Mesendoderm (in vitro differentiated cells): ENCODE results near the gene HELZ.

Source experiments
- DNase-seq: peaks from one replicate; pipeline ENCODE4 v3.0.0; 2013
- H2AK5ac ChIP-seq: 2 replicates; pipeline ENCODE4 v1.6.1; 2013; ENCODE audit warnings: low read length, inconsistent platforms
- H2BK120ac ChIP-seq: 2 replicates; pipeline ENCODE4 v1.6.1; 2013; ENCODE audit warnings: low read depth, mild to moderate bottlenecking, low read length, moderate library complexity, mixed read lengths
- H2BK15ac ChIP-seq: replicated peaks from 2 replicates; pipeline ENCODE4 v1.6.1; 2013; ENCODE audit warnings: low read depth, mild to moderate bottlenecking, moderate library complexity
- H2BK5ac ChIP-seq: 2 replicates; pipeline ENCODE4 v1.6.1; 2013; ENCODE audit warnings: low read length, inconsistent platforms
- H3K18ac ChIP-seq: 2 replicates; pipeline ENCODE4 v1.6.1; 2013; ENCODE audit warnings: mild to moderate bottlenecking, low read length, mixed read lengths
- H3K23ac ChIP-seq: one replicate; pipeline ENCODE4 v1.6.1; 2013; ENCODE audit warnings: low read length
- H3K27ac ChIP-seq: 2 replicates; pipeline ENCODE4 v1.5.1; 2013; ENCODE audit warnings: low read depth, mild to moderate bottlenecking, inconsistent platforms, low read length, moderate library complexity
- H3K27me3 ChIP-seq: 2 replicates; pipeline ENCODE4 v1.6.1; 2013; ENCODE audit warnings: low read length, control low read depth, mild to moderate bottlenecking, inconsistent platforms; ENCODE audit not compliant: insufficient read depth, poor library complexity
- H3K36me3 ChIP-seq: 2 replicates; pipeline ENCODE4 v1.6.1; 2013; ENCODE audit warnings: low read length, inconsistent platforms; ENCODE audit not compliant: control insufficient read depth, insufficient read depth
- H3K4ac ChIP-seq: one replicate; pipeline ENCODE4 v1.6.1; 2013; ENCODE audit warnings: low read depth, mild to moderate bottlenecking, low read length, moderate library complexity
- H3K4me1 ChIP-seq: 2 replicates; pipeline ENCODE4 v1.6.1; 2013; ENCODE audit warnings: low read depth, low read length, inconsistent platforms; ENCODE audit not compliant: control insufficient read depth
- H3K4me2 ChIP-seq: 2 replicates; pipeline ENCODE4 v1.6.1; 2013; ENCODE audit warnings: low read length
- H3K4me3 ChIP-seq: 2 replicates; pipeline ENCODE4 v1.5.1; 2013; ENCODE audit warnings: mild to moderate bottlenecking, low read length
- H3K56ac ChIP-seq: one replicate; pipeline ENCODE4 v1.6.1; 2013; ENCODE audit warnings: low read length
- H3K79me1 ChIP-seq: 2 replicates; pipeline ENCODE4 v1.6.1; 2013; ENCODE audit warnings: low read length, inconsistent platforms
- H3K79me2 ChIP-seq: 2 replicates; pipeline ENCODE4 v1.6.1; 2013; ENCODE audit warnings: mild to moderate bottlenecking, low read length; ENCODE audit not compliant: control insufficient read depth, insufficient read depth
- H3K9ac ChIP-seq: 2 replicates; pipeline ENCODE4 v1.6.1; 2013; ENCODE audit warnings: low read length, inconsistent platforms
- H4K5ac ChIP-seq: one replicate; pipeline ENCODE4 v1.6.1; 2013; ENCODE audit warnings: low read length
- H4K8ac ChIP-seq: one replicate; pipeline ENCODE4 v1.6.1; 2013; ENCODE audit warnings: low read depth, mild to moderate bottlenecking, control low read depth, low read length, moderate library complexity
- WGBS: extraction: QIAGEN DNeasy Blood & Tissue Kit; methylation state at CpG from one replicate; pipeline ENCODE4 v1.1.7; 2013; ENCODE audit warnings: low lambda C conversion rate, missing lambda C conversion rate; ENCODE audit not compliant: insufficient coverage; ENCODE audit errors: extremely low coverage; 5-methylcytosine and 5-hydroxymethylcytosine counted together

HELZ gene

GRCh38 chr17:67050066-67050465 lies 194.9 kb downstream of the HELZ start:
- Histone ChIP-seq H2AK5ac (no peak overlapping the region), H3K4ac (no peak overlapping the region), H3K4me1 (no peaks in the 10 kb centered on the region), H3K56ac (no peak overlapping the region), H3K4me2 (no peak overlapping the region), H3K79me1 (no peaks in the 10 kb centered on the region), H3K36me3 (no peaks in the 10 kb centered on the region), H3K27ac (no peak overlapping the region), H4K8ac (no peak overlapping the region), H2BK5ac (no peak overlapping the region), H3K9ac (no peak overlapping the region), H3K27me3 (no peaks in the 10 kb centered on the region), H4K5ac (no peak overlapping the region), H2BK120ac (no peak overlapping the region), H2BK15ac (no peak overlapping the region), H3K23ac (no peak overlapping the region), H3K4me3 (no peak overlapping the region), H3K18ac (no peak overlapping the region), H3K79me2 (no peaks in the 10 kb centered on the region)
- no CpG with 5 or more reads among the region's 1 CpG for whole genome bisulfite sequencing
- DNase-seq, result no peak

GRCh38 chr17:67049025-67049739 lies 195.8 kb downstream of the HELZ start:
- Histone ChIP-seq H3K4me3 (no peak overlapping the region), H2BK120ac (no peak overlapping the region), H3K27ac (no peak overlapping the region), H3K4ac (no peak overlapping the region), H2BK15ac (no peak overlapping the region), H3K27me3 (no peaks in the 10 kb centered on the region), H3K23ac (no peak overlapping the region), H3K9ac (no peak overlapping the region), H3K4me2 (no peak overlapping the region), H3K79me2 (no peaks in the 10 kb centered on the region), H4K8ac (no peak overlapping the region), H3K4me1 (no peaks in the 10 kb centered on the region), H2AK5ac (no peak overlapping the region), H3K56ac (no peak overlapping the region), H3K18ac (no peak overlapping the region), H4K5ac (no peak overlapping the region), H3K79me1 (no peaks in the 10 kb centered on the region), H2BK5ac (no peak overlapping the region), H3K36me3 (no peaks in the 10 kb centered on the region)
- DNase-seq, result no peak
- no CpG with 5 or more reads among the region's 5 CpGs for WGBS

GRCh38 chr17:67047382-67047781 lies 197.6 kb downstream of the HELZ start:
- H3K18ac ChIP-seq, result no peak overlapping the region
- H3K27me3 ChIP-seq, result no peaks in the 10 kb centered on the region
- H2BK120ac ChIP-seq, result no peak overlapping the region
- H4K5ac ChIP-seq, result no peak overlapping the region
- no peak overlapping the region for H3K9ac ChIP-seq
- H3K4me2 ChIP-seq, result no peak overlapping the region
- no peak overlapping the region for H2BK15ac ChIP-seq
- H3K79me2 ChIP-seq, result no peaks in the 10 kb centered on the region
- WGBS, result no CpG with 5 or more reads among the region's 1 CpG
- no peak overlapping the region for H2BK5ac ChIP-seq
- no peak overlapping the region for H3K56ac ChIP-seq
- no peak overlapping the region for H2AK5ac ChIP-seq
- H3K27ac ChIP-seq, result no peak overlapping the region
- H3K4ac ChIP-seq, result no peak overlapping the region
- H3K4me3 ChIP-seq, result no peak overlapping the region
- H3K36me3 ChIP-seq, result no peaks in the 10 kb centered on the region
- H3K4me1 ChIP-seq, result no peaks in the 10 kb centered on the region
- no peak overlapping the region for H4K8ac ChIP-seq
- DNase-seq, result no peak
- H3K79me1 ChIP-seq, result no peaks in the 10 kb centered on the region
- no peak overlapping the region for H3K23ac ChIP-seq

GRCh38 chr17:67046398-67046797 lies 198.6 kb downstream of the HELZ start:
- no peaks in the 10 kb centered on the region for H3K79me1 ChIP-seq
- H3K27ac ChIP-seq, result no peak overlapping the region
- no peak overlapping the region for H3K4me2 ChIP-seq
- no peak overlapping the region for H3K9ac ChIP-seq
- no peak overlapping the region for H3K18ac ChIP-seq
- no peaks in the 10 kb centered on the region for H3K36me3 ChIP-seq
- H2BK15ac ChIP-seq, result no peak overlapping the region
- H4K5ac ChIP-seq, result no peak overlapping the region
- no peaks in the 10 kb centered on the region for H3K79me2 ChIP-seq
- H3K4me3 ChIP-seq, result no peak overlapping the region
- H2AK5ac ChIP-seq, result no peak overlapping the region
- WGBS, result no CpG with 5 or more reads among the region's 4 CpGs
- H2BK120ac ChIP-seq, result no peak overlapping the region
- no peak overlapping the region for H2BK5ac ChIP-seq
- no peak for DNase-seq
- H4K8ac ChIP-seq, result no peak overlapping the region
- no peaks in the 10 kb centered on the region for H3K27me3 ChIP-seq
- H3K4me1 ChIP-seq, result no peaks in the 10 kb centered on the region
- H3K56ac ChIP-seq, result no peak overlapping the region
- H3K4ac ChIP-seq, result no peak overlapping the region
- no peak overlapping the region for H3K23ac ChIP-seq

- no peaks in the 10 kb centered on the region for H3K27me3 ChIP-seq
- no peak overlapping the region for H2AK5ac ChIP-seq
- no peak overlapping the region for H4K5ac ChIP-seq
- no peak for DNase-seq
- H3K9ac ChIP-seq, result no peak overlapping the region
- no peaks in the 10 kb centered on the region for H3K79me1 ChIP-seq
- H3K4me2 ChIP-seq, result no peak overlapping the region
- no peaks in the 10 kb centered on the region for H3K36me3 ChIP-seq
- no peak overlapping the region for H3K18ac ChIP-seq
- H2BK120ac ChIP-seq, result no peak overlapping the region
- no peak overlapping the region for H3K56ac ChIP-seq
- no peak overlapping the region for H3K4ac ChIP-seq
- no peak overlapping the region for H4K8ac ChIP-seq
- no peak overlapping the region for H3K27ac ChIP-seq
- no peak overlapping the region for H3K4me3 ChIP-seq
- H3K79me2 ChIP-seq, result no peaks in the 10 kb centered on the region
- H2BK5ac ChIP-seq, result no peak overlapping the region
- no CpG with 5 or more reads among the region's 5 CpGs for WGBS
- no peak overlapping the region for H3K23ac ChIP-seq
- H2BK15ac ChIP-seq, result no peak overlapping the region
- no peaks in the 10 kb centered on the region for H3K4me1 ChIP-seq
These were observed 200.1 kb downstream of the HELZ start for GRCh38 chr17:67044940-67045339.
